Raji (cell line): ENCODE results near the gene PTGER2.

Source experiments
- POLR2A ChIP-seq: IDR thresholded peaks from 2 replicates; pipeline ENCODE4 v1.6.1; 2011; ENCODE audit warnings: low read depth, low read length, control low read depth; ENCODE audit not compliant: insufficient read depth

Gene PTGER2

GRCh38 chr14:52313903-52314594 lies at the start of gene PTGER2:
PTGER2 (plus strand) TSS chr14:52314312; CDS start chr14:52314549, 237 bp downstream.
- TF ChIP-seq POLR2A, result no peak

GRCh38 chr14:52265253-52265652 lies 48.9 kb upstream of the PTGER2 start:
- TF ChIP-seq POLR2A, result no peak

GRCh38 chr14:52266179-52266578 lies 47.9 kb upstream of the PTGER2 start:
- no peak for TF ChIP-seq POLR2A

- no peak for TF ChIP-seq POLR2A
These were observed 47.3 kb upstream of the PTGER2 start for GRCh38 chr14:52266782-52267181.

- TF ChIP-seq POLR2A, result no peak
These were observed 46.4 kb upstream of the PTGER2 start, which contains the start of gene PTGDR for GRCh38 chr14:52267501-52268278. PTGDR (plus strand) TSS chr14:52267698; CDS start chr14:52267815, 117 bp downstream.

- no peak for TF ChIP-seq POLR2A
These were observed 45.6 kb upstream of the PTGER2 start for GRCh38 chr14:52268279-52269061.

GRCh38 chr14:52269100-52269499 lies 45.0 kb upstream of the PTGER2 start:
- TF ChIP-seq POLR2A, result no peak

- TF ChIP-seq POLR2A, result no peak
These were observed 44.1 kb upstream of the PTGER2 start for GRCh38 chr14:52269982-52270381.

GRCh38 chr14:52271538-52271937 lies 42.6 kb upstream of the PTGER2 start:
- no peak for TF ChIP-seq POLR2A

- no peak for TF ChIP-seq POLR2A
These were observed 41.7 kb upstream of the PTGER2 start for GRCh38 chr14:52272375-52272774.

- TF ChIP-seq POLR2A, result no peak
These were observed 38.7 kb upstream of the PTGER2 start for GRCh38 chr14:52275372-52275771.

- no peak for TF ChIP-seq POLR2A
These were observed 36.6 kb upstream of the PTGER2 start for GRCh38 chr14:52277552-52277951.

- no peak for TF ChIP-seq POLR2A
These were observed 34.7 kb upstream of the PTGER2 start for GRCh38 chr14:52279408-52279807.

- TF ChIP-seq POLR2A, result no peak
These were observed 31.0 kb upstream of the PTGER2 start for GRCh38 chr14:52283099-52283498.
